Glomerular visceral epithelial cell (primary cell): ENCODE results near the gene TENM4.
A peak's percentile ranks its signal among the peaks of the same experiment; 100 is the strongest.

Source experiments
- DNase-seq: peaks from one replicate; pipeline ENCODE4 v3.0.0-alpha.2; 2016; ENCODE audit errors: extremely low spot score

Gene TENM4

DNA sequence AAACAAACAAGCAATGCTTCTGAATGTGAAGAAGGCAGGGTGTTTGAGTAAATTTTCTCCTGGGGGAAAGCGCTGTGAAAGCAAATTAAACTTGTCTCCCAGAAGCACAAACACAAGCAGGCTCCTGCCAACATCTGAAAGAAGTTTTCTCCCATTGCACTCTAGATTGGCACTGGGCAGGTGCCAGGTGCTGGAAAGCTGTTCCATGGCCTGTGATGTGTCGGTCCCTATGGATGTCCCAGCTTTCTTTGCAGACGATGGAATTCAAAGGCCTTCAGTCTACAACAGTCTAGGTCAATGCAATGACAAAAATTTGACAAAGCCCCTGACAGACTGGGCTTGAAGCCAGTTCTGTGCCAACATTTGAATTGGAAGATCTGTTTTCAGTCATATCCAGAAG is 620.1 kb downstream of the TENM4 start:
- DNase-seq: no peak

DNA sequence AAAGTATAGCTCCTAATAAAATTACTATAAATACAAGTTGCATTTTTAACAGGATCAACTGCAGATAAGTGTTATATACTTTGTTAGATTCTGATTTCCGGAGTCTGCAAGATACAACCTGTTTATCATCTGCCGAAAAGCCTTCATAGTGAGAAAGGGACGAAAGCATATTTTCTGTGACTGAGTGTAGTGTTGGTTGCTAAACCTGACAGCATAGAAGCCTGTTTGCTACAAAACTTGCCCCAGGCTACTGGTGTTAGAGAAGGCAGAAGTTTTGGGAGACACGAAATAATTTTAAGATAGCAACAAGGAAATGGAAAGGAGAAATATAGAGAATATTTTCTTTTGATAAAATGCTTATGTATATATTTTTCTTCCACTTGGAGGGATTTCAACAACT is 622.6 kb downstream of the TENM4 start:
- no peak for DNase-seq

GRCh38 chr11:78815831-78816230 is 625.0 kb downstream of the TENM4 start:
- no peak for DNase-seq

DNA sequence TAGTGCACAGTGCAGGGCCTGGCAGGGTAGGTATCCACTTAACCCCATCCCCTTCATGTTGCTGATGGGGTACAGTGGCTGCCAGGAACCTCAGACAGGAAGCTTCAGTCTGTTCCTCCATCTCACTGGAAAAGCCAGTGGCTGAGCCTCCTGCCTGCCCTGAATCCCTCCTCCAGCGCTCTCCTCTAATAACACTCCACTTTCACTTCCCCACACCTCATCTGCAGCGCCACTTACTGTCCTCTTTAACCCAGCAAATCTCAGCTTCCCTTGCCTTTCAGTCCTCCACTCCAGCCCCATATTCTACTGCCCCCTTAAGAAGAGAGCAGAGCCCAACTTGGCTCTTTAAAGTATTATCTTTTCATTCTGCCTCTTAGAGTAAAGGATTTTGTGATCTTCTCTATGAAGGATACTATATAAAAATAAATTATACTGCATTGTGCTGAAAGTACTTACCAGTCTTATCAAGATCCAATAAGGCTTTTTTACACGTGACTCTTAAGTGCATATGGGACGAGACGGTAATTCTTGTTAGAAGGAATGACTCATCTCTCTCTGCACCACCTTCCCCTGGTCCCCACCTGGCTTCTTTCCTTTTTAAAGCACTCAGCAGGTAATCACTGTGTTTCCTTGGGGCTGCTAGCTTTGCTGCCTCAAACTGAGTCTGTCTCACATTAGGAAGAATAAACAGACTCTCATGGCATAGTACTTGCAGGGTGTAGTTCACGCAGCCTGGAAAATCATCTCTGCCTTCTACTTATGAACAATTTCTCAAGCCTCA is 628.1 kb downstream of the TENM4 start:
- no peak for DNase-seq

DNA sequence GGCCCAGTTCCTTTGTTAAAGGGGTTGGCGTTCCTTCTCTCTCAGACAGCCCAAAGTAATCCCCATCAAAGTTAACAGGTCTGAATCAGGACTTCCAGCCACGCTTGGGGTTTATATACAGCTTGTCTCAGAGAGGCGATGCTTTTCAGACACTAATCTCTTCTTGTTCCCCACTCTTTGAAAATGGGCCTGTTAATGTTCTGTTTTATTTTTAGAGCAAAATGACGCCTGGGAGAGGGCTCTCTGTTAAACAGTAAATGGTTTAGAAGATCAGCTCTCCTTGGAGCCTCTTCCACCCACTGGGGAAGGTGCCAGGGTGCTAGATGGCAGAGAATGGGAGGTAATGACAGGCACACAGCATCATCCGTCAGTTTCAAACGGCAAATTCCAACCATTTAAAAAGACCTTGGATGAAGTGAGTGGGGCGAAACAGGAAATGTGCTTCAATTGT is 630.2 kb downstream of the TENM4 start:
- DNase-seq: no peak

DNA sequence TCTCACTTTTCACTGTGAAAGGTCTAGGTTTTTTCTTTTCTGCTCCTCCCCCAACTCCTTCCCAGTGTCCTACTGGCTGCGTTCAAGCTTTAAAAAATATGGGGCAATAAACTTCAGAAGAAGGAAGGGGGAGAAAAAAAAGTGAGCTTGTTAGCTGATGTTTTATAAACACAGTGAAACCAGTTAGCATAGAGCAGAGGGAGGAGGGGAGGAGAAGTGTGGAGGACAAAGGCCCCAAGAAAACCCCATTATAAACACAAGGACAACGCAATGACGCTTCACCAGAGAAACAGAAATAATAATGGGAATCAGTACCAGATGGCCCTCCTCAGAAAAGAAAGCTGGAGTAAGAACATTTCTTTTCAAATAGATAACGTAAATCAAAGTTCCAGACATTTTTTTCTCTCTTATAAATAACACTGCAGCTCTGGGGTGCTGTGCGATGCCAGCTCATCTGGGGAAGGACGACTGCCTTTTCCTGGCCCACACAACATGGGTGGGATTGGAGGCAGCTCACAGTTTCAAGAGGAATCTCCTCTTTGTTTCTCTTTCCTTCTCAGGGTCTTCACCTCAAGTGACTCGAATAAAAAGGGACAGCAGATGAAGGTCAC is 630.8 kb downstream of the TENM4 start:
- no peak for DNase-seq

- no peak for DNase-seq
Observed at GRCh38 chr11:78808923-78809322, 631.9 kb downstream of the TENM4 start.

DNA sequence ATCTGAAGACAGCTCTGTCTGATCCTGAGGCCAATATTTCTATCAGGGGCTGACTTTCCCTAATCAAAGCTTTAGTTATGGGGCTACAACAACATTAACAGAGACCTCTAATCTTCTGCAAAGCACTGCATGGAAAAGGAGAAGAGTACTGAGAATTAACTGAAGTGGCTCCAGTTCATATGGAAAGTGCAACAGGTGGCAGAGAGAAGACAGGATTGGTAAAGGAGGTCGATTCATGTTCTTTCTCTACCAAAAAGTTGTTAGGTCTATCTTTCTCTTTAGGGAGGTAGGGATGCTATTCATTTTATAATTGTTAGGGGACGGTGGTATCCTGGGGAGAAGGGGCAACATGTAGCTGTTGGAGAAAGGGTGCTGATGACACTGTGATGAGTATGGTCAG is 633.5 kb downstream of the TENM4 start:
- no peak for DNase-seq

GRCh38 chr11:78806214-78807004 is 634.4 kb downstream of the TENM4 start:
- DNase-seq: no peak

DNA sequence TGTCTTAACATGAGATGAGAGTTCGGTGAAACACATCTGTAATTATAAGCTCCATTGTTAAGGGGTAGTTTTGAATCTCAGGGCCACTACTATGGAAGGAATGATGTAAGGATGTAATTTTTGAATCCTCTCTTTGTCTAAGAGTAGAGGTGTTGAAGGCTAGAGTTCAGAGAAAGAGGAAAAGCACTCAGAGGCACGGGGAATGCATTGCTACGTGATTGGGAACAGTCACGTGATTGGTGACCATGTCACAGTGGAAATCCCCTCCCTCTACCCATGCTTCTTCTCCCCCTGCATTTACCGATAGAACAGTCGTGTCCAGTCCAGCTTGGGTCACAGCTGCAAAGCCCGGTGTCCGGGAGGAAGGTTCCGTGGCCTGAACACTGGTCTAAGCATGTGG is 635.8 kb downstream of the TENM4 start:
- no peak for DNase-seq

DNA sequence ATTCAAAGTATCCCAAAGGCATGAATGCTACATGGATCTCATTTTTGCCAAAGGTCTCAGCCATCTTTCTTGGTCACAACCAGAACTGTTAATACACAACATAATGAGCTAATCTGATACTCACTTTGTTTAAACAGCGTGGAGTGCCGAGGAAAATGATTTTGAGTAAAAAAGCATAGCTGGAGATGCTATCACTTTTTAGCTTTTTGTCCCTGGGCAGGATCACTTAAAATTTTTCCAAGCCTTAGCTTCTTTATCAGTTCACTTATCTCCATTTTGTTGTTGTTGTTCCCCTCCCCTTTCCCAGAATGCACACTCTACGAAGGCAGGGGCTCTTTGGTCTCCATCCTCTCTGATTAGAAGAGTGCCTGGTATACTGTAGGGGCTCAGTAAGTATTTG is 636.8 kb downstream of the TENM4 start:
- DNase-seq: no peak

- DNase-seq: no peak
Observed at GRCh38 chr11:78802058-78802761, 638.6 kb downstream of the TENM4 start.

DNA sequence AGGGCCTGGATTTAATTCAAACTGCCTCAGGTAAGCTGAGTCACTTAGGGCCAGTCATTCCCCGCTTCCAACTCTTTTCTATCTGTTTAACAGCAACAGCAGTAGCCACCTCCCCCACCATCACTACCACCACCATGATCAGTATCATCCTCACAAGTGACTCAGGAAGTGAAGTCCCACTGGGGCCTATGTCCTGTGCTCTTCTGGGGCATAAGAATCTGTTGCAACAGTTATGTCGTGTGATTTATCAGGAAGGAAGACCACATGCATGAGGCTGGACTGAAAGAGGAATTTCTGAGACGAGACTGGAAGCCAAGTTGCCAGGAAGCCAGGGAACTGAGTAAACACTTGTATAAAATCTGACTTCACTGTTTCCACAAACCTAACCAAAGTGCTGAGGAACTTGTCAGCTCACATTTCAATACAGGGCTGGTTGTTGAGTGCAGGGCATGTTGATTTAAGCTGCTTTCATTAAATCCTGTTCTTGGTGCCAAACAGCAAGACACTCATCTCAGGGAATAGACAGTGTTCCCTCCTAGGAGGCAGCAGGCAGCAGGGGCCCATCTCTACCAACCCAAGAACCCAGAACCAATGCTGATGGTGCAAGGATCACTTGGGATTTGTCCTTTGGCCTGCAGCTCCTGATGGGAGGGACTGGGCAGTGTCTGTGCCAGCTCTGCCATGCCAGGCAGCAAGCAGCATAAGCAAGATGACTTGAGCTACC is 639.5 kb downstream of the TENM4 start:
- DNase-seq: peak; percentile 50

- DNase-seq: no peak
Observed at GRCh38 chr11:78800756-78801155, 640.1 kb downstream of the TENM4 start.

- DNase-seq: no peak
Observed at GRCh38 chr11:78800096-78800690, 640.6 kb downstream of the TENM4 start.

DNA sequence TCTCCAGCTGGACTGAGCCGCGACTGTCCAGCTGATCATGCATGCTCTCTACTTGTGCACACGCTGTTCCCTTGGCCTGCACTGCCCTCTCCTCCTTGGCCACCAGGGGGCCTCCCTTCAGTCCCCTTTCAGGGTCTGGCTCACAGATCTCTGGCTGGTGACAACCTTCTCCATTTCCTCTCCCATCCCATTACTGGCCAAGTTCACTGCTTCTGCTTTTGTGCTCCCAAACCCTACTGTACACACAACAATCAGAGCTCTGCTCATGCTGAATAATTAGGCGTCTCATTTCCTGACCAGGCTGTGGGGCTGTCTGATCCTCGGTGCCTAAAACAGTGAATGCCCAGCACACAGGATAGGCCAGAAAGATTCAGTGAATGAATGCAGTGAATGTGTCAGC is 642.2 kb downstream of the TENM4 start:
- DNase-seq: peak; percentile 43

- no peak for DNase-seq
Observed at GRCh38 chr11:78797559-78797958, 643.3 kb downstream of the TENM4 start.

DNA sequence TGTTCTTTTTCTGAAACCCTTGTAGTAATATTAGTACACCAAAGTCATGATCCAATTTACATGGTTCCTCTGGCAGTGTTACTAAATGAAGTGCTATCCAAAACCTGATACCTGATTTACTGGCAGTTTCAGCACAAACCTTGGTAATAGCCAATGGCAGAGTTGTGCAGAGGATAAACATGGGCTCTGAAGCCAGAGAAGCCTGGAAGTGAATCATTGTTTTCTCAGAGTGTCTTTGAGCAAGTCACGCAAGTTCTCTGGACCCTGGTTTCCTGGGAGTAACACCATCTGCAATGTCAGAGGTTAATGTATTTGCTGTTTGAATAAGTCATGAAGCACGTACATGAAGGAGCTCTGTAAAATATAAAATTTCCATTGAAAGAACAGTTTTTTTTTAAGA is 643.9 kb downstream of the TENM4 start:
- DNase-seq: peak; percentile 74

GRCh38 chr11:78795621-78796261 is 645.1 kb downstream of the TENM4 start:
- peak; percentile 83 for DNase-seq

DNA sequence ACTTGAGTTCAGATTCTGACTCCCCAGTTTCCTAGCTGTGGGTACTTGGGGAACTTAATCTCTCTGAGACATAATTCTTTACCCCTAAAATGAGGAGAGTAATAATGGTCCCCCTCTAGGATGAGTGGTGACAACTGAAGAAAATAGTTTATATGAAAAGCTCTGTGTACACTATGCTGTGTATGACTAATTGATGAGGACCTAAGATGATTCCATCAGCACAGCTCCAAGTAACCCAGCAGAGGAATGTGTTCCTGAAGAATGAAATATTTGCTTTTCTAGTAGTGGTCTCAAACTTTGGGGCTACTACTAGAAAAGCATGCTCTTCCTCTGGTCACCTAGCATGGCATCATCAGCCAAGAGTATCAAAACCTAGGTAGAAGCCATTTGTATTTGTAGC is 648.9 kb downstream of the TENM4 start:
- DNase-seq: no peak

- DNase-seq: no peak
Observed at GRCh38 chr11:78791254-78791653, 649.6 kb downstream of the TENM4 start.
